Keratinocyte (primary cell): ENCODE results near the gene CD1B.

Source experiments
- EZH2 ChIP-seq: IDR thresholded peaks from one replicate; pipeline ENCODE4 v1.6.1; 2012; ENCODE audit warnings: inconsistent platforms, mild to moderate bottlenecking, low read length, moderate library complexity
- TF ChIP-seq, protein P1 (sequence below), 3 experiments: IDR thresholded peaks in 1 of 3; conservative IDR thresholded peaks in 1 of 3; optimal IDR thresholded peaks in 1 of 3; 2 replicates in 2 of 3; 3 replicates in 1 of 3; pipeline versions ENCODE3 to v1.5.1; 2011; ENCODE audit warnings: low read length in 3 of 3, mild to moderate bottlenecking in 3 of 3, moderate library complexity in 2 of 3, control low read depth in 1 of 3, inconsistent platforms in 1 of 3; ENCODE audit not compliant: insufficient read depth in 2 of 3; ENCODE audit errors: extremely low read depth in 1 of 3

DNA sequence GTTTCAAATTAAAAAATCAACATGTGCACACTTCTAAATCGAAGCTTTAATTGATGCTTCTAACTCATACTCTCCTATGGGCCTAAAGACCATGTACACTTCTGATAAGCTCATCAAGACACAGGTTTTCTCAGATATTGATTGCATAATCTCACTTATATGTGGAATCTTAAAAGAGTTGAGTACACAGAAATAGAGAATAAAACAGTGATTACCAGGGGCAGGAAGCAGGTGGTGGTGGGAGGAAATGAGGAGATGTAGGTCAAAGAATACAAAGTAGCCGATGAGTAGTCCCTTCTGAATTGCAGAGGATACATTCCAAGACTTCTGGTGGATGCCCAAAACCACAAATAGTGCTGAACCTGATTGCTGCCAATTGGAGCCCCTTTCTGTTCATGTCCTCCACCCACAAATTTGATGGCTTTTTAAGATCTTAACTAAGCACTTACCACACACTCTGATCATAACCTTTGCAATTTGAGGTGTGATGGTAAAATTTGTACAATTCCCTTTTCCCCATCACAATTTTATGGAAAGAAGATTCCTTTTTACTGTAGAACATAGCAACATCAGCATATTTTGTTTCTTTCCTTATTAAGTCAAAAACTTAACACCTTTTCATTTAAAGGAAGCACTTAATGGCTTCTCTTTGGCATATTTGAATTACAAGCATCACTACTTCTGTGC lies 3.3 kb upstream of the CD1B start:
- TF ChIP-seq, protein P1, sequence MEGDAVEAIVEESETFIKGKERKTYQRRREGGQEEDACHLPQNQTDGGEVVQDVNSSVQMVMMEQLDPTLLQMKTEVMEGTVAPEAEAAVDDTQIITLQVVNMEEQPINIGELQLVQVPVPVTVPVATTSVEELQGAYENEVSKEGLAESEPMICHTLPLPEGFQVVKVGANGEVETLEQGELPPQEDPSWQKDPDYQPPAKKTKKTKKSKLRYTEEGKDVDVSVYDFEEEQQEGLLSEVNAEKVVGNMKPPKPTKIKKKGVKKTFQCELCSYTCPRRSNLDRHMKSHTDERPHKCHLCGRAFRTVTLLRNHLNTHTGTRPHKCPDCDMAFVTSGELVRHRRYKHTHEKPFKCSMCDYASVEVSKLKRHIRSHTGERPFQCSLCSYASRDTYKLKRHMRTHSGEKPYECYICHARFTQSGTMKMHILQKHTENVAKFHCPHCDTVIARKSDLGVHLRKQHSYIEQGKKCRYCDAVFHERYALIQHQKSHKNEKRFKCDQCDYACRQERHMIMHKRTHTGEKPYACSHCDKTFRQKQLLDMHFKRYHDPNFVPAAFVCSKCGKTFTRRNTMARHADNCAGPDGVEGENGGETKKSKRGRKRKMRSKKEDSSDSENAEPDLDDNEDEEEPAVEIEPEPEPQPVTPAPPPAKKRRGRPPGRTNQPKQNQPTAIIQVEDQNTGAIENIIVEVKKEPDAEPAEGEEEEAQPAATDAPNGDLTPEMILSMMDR (optimal IDR thresholded peaks at IDR 0.05 in 1 of 3, IDR thresholded peaks at IDR 0.05 in 1 of 3, conservative IDR thresholded peaks at IDR 0.05 in 1 of 3; ENCODE audit: extremely low read depth in 1 of 3, insufficient read depth in 2 of 3, low read length in 3 of 3) = no peak
- no peak for TF ChIP-seq EZH2
